ENCODE measurements around the gene GALNT14. TPM values are rescaled to one million over a fixed set of nuclear protein-coding genes. Genes with fewer than 3 reads are reported as not detected.

The GALNT14 gene
- total RNA-seq, 1 donor from 2014 or later = 1.7 TPM

DNA sequence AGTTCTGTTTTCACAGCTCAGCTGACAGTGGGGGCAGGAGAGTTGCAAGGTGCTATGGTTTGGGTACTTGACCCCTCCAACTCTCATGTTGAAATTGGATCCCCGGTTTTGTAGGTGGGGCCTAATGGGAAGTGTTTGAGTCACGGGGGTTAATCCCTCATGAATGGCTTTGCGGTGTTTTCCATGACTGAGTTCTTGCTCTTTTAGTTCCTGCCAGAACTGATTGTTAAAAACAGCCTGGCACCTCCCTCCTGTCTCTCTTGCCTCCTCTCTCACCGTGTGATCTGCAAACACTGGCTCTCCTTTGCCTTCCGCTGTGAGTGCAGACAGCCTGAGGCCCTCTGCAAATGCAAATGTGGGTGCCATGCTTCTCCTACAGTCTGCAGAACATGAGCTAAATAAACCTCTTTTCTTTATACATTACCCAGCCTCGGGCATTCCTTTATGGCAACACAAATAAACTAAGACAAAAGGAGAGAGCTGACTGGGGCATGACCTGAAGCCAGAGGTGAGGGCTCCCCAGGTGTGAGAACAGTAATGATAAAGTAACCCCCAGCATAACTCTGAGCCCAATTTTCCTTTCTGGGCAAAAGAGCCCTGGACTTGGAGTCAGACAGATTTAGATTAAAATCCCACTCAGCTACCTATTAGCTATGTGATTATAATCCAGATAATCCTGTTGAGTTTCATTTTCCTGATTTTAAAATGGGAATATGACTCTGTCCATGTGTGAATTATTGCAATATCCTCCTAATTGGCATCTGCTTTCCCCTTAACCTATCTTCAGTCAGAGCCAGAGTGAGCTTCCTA is 266.1 kb downstream of the GALNT14 start:
- Mint-ChIP-seq H3K4me1 (peaks cover 11% of the 10 kb centered on the region), H3K27ac (no peak overlapping the region), H3K9me3 (peaks cover 24% of the 10 kb centered on the region), H3K4me3 (no peak overlapping the region), H3K27me3 (ENCODE audit: low read depth) (peaks cover 63% of the 10 kb centered on the region), H3K36me3 (no peaks in the 10 kb centered on the region)
- TF ChIP-seq, protein P1, sequence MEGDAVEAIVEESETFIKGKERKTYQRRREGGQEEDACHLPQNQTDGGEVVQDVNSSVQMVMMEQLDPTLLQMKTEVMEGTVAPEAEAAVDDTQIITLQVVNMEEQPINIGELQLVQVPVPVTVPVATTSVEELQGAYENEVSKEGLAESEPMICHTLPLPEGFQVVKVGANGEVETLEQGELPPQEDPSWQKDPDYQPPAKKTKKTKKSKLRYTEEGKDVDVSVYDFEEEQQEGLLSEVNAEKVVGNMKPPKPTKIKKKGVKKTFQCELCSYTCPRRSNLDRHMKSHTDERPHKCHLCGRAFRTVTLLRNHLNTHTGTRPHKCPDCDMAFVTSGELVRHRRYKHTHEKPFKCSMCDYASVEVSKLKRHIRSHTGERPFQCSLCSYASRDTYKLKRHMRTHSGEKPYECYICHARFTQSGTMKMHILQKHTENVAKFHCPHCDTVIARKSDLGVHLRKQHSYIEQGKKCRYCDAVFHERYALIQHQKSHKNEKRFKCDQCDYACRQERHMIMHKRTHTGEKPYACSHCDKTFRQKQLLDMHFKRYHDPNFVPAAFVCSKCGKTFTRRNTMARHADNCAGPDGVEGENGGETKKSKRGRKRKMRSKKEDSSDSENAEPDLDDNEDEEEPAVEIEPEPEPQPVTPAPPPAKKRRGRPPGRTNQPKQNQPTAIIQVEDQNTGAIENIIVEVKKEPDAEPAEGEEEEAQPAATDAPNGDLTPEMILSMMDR (IDR thresholded peaks at IDR 0.05; ENCODE audit: unreplicated experiment) = no peak
- DNase-seq (ENCODE audit: low spot score in 2 of 2, unreplicated experiment in 2 of 2) = no peak

DNA sequence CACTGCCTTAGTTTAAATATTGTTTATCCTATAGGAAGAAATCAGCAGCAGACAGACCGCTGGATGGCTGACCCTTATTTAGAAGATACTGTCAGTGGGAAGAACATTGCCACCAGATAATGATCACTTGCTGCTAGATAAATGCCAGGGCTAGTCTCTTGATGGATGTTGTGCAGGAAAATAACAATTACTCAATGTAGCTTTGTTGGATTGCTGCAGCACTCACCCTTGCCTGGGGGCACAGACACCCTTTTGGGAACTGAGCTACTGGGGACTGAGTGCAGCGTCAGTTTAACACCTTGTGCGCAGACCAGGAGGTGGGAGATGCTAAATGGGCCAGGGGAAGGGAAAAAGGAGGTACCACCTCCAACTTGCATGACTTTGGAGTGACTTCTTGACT is 266.8 kb downstream of the GALNT14 start:
- H3K27me3 Mint-ChIP-seq (ENCODE audit: low read depth) = peaks cover 62% of the 10 kb centered on the region
- no peak overlapping the region for H3K27ac Mint-ChIP-seq
- TF ChIP-seq, protein P1 (IDR thresholded peaks at IDR 0.05; ENCODE audit: unreplicated experiment) = no peak
- H3K4me1 Mint-ChIP-seq = peaks cover 11% of the 10 kb centered on the region
- peaks cover 21% of the 10 kb centered on the region for H3K9me3 Mint-ChIP-seq
- no peaks in the 10 kb centered on the region for H3K36me3 Mint-ChIP-seq
- no peak overlapping the region for H3K4me3 Mint-ChIP-seq
- DNase-seq (ENCODE audit: low spot score in 2 of 2, unreplicated experiment in 2 of 2) = no peak

DNA sequence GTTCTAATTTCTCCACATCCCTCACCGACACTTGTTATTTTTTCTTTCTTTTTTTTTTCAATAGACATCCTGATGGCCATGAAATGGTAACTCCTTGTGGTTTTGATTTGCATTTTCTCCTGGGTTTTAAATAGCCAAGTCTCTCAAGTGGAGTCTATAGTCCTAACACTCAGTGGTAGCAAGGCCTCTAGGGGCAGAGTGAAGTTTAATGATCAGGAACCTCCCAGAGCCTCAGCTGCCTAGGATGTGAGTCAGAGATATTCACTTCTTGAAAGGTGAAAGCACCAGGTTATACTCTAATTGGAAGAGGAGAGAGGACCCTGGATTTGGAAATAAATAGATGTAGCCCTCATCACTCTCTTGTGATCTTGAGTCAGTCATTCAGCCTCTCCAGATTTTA is 268.3 kb downstream of the GALNT14 start:
- H3K36me3 Mint-ChIP-seq = no peaks in the 10 kb centered on the region
- H3K4me3 Mint-ChIP-seq = no peak overlapping the region

DNA sequence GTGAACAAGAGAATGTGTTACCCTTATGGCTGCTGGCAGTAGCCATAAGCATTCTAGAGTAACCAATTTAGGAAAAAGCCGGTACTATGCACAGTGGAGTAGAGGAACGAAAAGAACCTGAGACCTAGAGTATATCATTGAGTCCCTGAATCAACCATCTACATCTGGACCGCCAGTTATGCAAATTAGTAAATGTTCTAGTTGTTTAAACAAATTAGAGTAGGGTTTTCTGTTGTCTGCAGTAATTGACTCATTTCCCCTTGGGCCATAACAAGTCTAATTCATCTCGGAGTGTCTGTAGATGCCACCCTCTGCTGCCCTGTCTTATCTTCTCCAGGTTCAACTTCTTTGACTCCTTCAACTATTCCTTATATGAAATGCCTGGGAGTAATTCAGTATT is 270.9 kb downstream of the GALNT14 start:
- Mint-ChIP-seq H3K4me1 (peaks cover 11% of the 10 kb centered on the region), H3K27me3 (ENCODE audit: low read depth) (peaks cover 52% of the 10 kb centered on the region), H3K9me3 (no peaks in the 10 kb centered on the region), H3K27ac (no peak overlapping the region), H3K36me3 (no peaks in the 10 kb centered on the region), H3K4me3 (no peak overlapping the region)
- no peak for DNase-seq (ENCODE audit: low spot score in 2 of 2, unreplicated experiment in 2 of 2)
- TF ChIP-seq, protein P1 (IDR thresholded peaks at IDR 0.05; ENCODE audit: unreplicated experiment) = no peak

More for the DNA sequence above, 268.3 kb downstream of the GALNT14 start:
- Mint-ChIP-seq H3K9me3 (peaks cover 16% of the 10 kb centered on the region), H3K4me1 (peaks cover 11% of the 10 kb centered on the region), H3K27ac (no peak overlapping the region), H3K27me3 (ENCODE audit: low read depth) (peaks cover 67% of the 10 kb centered on the region)
- TF ChIP-seq, protein P1 (IDR thresholded peaks at IDR 0.05; ENCODE audit: unreplicated experiment) = no peak
- no peak for DNase-seq (ENCODE audit: low spot score in 2 of 2, unreplicated experiment in 2 of 2)

DNA sequence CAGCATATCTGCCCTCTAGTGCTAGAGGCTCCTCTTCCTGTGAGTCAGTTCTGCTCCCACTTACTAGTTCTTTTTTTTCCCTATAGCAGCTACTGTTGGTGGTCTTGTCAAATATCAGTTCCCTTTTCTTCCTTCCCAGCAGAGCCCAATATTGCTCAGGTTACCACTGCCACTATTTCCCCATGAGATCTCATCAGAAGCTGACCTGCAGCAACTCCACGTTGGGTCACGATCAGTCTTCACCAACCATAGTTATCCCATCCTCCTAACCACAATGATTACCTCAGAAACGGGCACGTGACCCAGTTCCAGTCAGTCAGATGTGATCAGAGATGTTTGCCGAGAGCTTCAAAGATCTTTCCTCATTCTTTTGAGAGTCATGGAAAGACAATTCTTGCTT is 271.3 kb downstream of the GALNT14 start:
- Mint-ChIP-seq H3K9me3 (no peaks in the 10 kb centered on the region), H3K27ac (no peak overlapping the region), H3K27me3 (ENCODE audit: low read depth) (peaks cover 49% of the 10 kb centered on the region), H3K4me1 (peaks cover 8% of the 10 kb centered on the region), H3K4me3 (no peak overlapping the region), H3K36me3 (no peaks in the 10 kb centered on the region)
- no peak for DNase-seq (ENCODE audit: low spot score in 2 of 2, unreplicated experiment in 2 of 2)
- TF ChIP-seq, protein P1 (IDR thresholded peaks at IDR 0.05; ENCODE audit: unreplicated experiment) = no peak

All from mesothelial cell of epicardium (in vitro differentiated cells).